Sigmoid colon (tissue), 3 donors: ENCODE data around the gene MSH3.

Experiments
- POLR2A ChIP-seq, 2 donors: fragments of 450-650 bp; IDR thresholded peaks; one replicate each; pipeline ENCODE4 v1.6.1; 2016; ENCODE audit warnings: antibody characterized with exemption in 2 of 2, mild to moderate bottlenecking in 2 of 2, moderate library complexity in 2 of 2
- TF ChIP-seq, protein P1 (sequence below), 4 experiments: fragments of 450-650 bp in 3 of 4; fragments of 200-600 bp in 1 of 4; IDR thresholded peaks; one replicate each; pipeline ENCODE4 v1.5.1; 2016 to 2019; ENCODE audit warnings: antibody characterized with exemption in 4 of 4, mild to moderate bottlenecking in 3 of 4, moderate library complexity in 2 of 4

GRCh38 chr5:80676706-80677105, 22.3 kb downstream of the MSH3 start:
- TF ChIP-seq POLR2A (IDR thresholded peaks at IDR 0.05), result no peak
- TF ChIP-seq, protein P1, sequence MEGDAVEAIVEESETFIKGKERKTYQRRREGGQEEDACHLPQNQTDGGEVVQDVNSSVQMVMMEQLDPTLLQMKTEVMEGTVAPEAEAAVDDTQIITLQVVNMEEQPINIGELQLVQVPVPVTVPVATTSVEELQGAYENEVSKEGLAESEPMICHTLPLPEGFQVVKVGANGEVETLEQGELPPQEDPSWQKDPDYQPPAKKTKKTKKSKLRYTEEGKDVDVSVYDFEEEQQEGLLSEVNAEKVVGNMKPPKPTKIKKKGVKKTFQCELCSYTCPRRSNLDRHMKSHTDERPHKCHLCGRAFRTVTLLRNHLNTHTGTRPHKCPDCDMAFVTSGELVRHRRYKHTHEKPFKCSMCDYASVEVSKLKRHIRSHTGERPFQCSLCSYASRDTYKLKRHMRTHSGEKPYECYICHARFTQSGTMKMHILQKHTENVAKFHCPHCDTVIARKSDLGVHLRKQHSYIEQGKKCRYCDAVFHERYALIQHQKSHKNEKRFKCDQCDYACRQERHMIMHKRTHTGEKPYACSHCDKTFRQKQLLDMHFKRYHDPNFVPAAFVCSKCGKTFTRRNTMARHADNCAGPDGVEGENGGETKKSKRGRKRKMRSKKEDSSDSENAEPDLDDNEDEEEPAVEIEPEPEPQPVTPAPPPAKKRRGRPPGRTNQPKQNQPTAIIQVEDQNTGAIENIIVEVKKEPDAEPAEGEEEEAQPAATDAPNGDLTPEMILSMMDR (IDR thresholded peaks at IDR 0.05), result no peak
